WTC11 (cell line): Measurements from ENCODE around the gene ZBTB44. TPM values are rescaled to one million over a fixed set of nuclear protein-coding genes. Genes with fewer than 3 reads are reported as not detected.
A peak's percentile ranks its signal among the peaks of the same experiment; 100 is the strongest.

Experiments
- ATAC-seq: fragments of 200-7000 bp; cut with Tn5 transposase; 2 replicates; pipeline ENCODE4 v1.10.0; 2021; ENCODE audit warnings: mild to moderate bottlenecking, moderate library complexity
- CTCF ChIA-PET: fragments of 300-600 bp; sonication (Branson Sonifier 250); formaldehyde crosslinking; loops from one replicate; lab custom pipeline; 2021; ENCODE audit warnings: antibody characterized with exemption; lab: Charles Lee
- POLR2A ChIA-PET: fragments of 350-600 bp; sonication (Branson Sonifier 250); formaldehyde crosslinking; loops from one replicate; lab custom pipeline; 2021; ENCODE audit warnings: antibody characterized with exemption; lab: Charles Lee
- DNase-seq: peaks from one replicate; pipeline ENCODE4 v3.0.0; 2021; ENCODE audit warnings: low spot score
- H3K27ac Mint-ChIP-seq: 2 replicates; pipeline ENCODE4 v1.8.0; 2021; ENCODE audit warnings: mixed read lengths
- H3K27me3 Mint-ChIP-seq: 2 replicates; pipeline ENCODE4 v1.8.0; 2021; ENCODE audit warnings: low read depth, mild to moderate bottlenecking, moderate library complexity, mixed read lengths
- H3K36me3 Mint-ChIP-seq: 2 replicates; pipeline ENCODE4 v1.8.0; 2021; ENCODE audit warnings: mixed read lengths
- H3K4me1 Mint-ChIP-seq: 2 replicates; pipeline ENCODE4 v1.8.0; 2022; ENCODE audit warnings: mixed read lengths
- H3K4me3 Mint-ChIP-seq: 2 replicates; pipeline ENCODE4 v1.8.0; 2021; ENCODE audit warnings: mild to moderate bottlenecking, moderate library complexity, mixed read lengths
- H3K9me3 Mint-ChIP-seq: 2 replicates; pipeline ENCODE4 v1.8.0; 2021; ENCODE audit warnings: mixed read lengths
- ATF2 ChIP-seq: sonication (generic); formaldehyde crosslinking; IDR thresholded peaks from 2 replicates; pipeline ENCODE4 v1.8.1; 2022; ENCODE audit warnings: low read depth, missing genetic modification reagents, borderline replicate concordance
- ATF3 ChIP-seq: sonication (generic); formaldehyde crosslinking; conservative IDR thresholded peaks from 2 replicates; pipeline ENCODE4 v1.8.1; 2022; ENCODE audit warnings: mild to moderate bottlenecking, missing genetic modification reagents
- ERG ChIP-seq: fragments of 250-450 bp; sonication (Bioruptor Pico); IDR thresholded peaks from 2 replicates; pipeline ENCODE4 v1.8.0; 2021; ENCODE audit warnings: mild to moderate bottlenecking
- GRHL2 ChIP-seq: fragments of 250-450 bp; sonication (Bioruptor Pico); IDR thresholded peaks from 2 replicates; pipeline ENCODE4 v1.8.0; 2022; ENCODE audit warnings: mild to moderate bottlenecking, moderate library complexity; ENCODE audit not compliant: insufficient replicate concordance, severe bottlenecking
- HMGA2 ChIP-seq: fragments of 250-450 bp; sonication (Bioruptor Pico); IDR thresholded peaks from 2 replicates; pipeline ENCODE4 v1.4.0; 2021; ENCODE audit warnings: mild to moderate bottlenecking, moderate library complexity
- JAZF1 ChIP-seq: fragments of 250-450 bp; sonication (Bioruptor Pico); IDR thresholded peaks from 2 replicates; pipeline ENCODE4 v1.9.0; 2021; ENCODE audit warnings: moderate library complexity, mild to moderate bottlenecking, inconsistent platforms
- NFATC4 ChIP-seq: fragments of 250-450 bp; sonication (Bioruptor Pico); IDR thresholded peaks from 2 replicates; pipeline ENCODE4 v1.9.0; 2021; ENCODE audit warnings: mild to moderate bottlenecking
- PRDM15 ChIP-seq: sonication (generic); formaldehyde crosslinking; IDR thresholded peaks from 2 replicates; pipeline ENCODE4 v1.8.0; 2022; ENCODE audit warnings: missing genetic modification reagents
- RELA ChIP-seq: sonication (generic); formaldehyde crosslinking; IDR thresholded peaks from 2 replicates; pipeline ENCODE4 v1.8.1; 2022; ENCODE audit warnings: missing genetic modification reagents, mild to moderate bottlenecking, borderline replicate concordance
- SMAD4 ChIP-seq: sonication (generic); formaldehyde crosslinking; IDR thresholded peaks from 2 replicates; pipeline ENCODE4 v1.8.0; 2022; ENCODE audit warnings: mild to moderate bottlenecking, missing genetic modification reagents
- TCF7 ChIP-seq: sonication (generic); formaldehyde crosslinking; IDR thresholded peaks from 2 replicates; pipeline ENCODE4 v1.8.0; 2022; ENCODE audit warnings: mild to moderate bottlenecking, low read depth, missing genetic modification reagents, moderate library complexity
- USF1 ChIP-seq: sonication (generic); formaldehyde crosslinking; IDR thresholded peaks from 2 replicates; pipeline ENCODE4 v1.8.0; 2022; ENCODE audit warnings: mild to moderate bottlenecking, missing genetic modification reagents
- USF2 ChIP-seq: sonication (generic); formaldehyde crosslinking; IDR thresholded peaks from 2 replicates; pipeline ENCODE4 v1.8.1; 2023; ENCODE audit warnings: mild to moderate bottlenecking, missing genetic modification reagents, moderate library complexity
- ZBTB21 ChIP-seq: sonication (generic); formaldehyde crosslinking; IDR thresholded peaks from 2 replicates; pipeline ENCODE4 v1.8.1; 2023; ENCODE audit warnings: mild to moderate bottlenecking, missing genetic modification reagents, borderline replicate concordance
- ZNF532 ChIP-seq: fragments of 250-450 bp; sonication (Bioruptor Pico); IDR thresholded peaks from 2 replicates; pipeline ENCODE4 v1.9.0; 2021; ENCODE audit warnings: mild to moderate bottlenecking, borderline replicate concordance
- total RNA-seq: library from RNA; stranded (reverse); gene quantifications from 3 replicates; pipeline ENCODE4 v1.2.3, GENCODE V29; 2021
- TF ChIP-seq, protein P1 (sequence below): sonication (generic); formaldehyde crosslinking; IDR thresholded peaks from 2 replicates; pipeline ENCODE4 v1.8.1; 2022; ENCODE audit warnings: mild to moderate bottlenecking, missing genetic modification reagents, moderate library complexity, borderline replicate concordance
- TF ChIP-seq, protein P2 (sequence below): sonication (generic); formaldehyde crosslinking; IDR thresholded peaks from 2 replicates; pipeline ENCODE4 v1.8.1; 2023; ENCODE audit warnings: mild to moderate bottlenecking, missing genetic modification reagents

Gene ZBTB44
- total RNA-seq, 1 experiment from 2014 or later = 107 TPM

DNA sequence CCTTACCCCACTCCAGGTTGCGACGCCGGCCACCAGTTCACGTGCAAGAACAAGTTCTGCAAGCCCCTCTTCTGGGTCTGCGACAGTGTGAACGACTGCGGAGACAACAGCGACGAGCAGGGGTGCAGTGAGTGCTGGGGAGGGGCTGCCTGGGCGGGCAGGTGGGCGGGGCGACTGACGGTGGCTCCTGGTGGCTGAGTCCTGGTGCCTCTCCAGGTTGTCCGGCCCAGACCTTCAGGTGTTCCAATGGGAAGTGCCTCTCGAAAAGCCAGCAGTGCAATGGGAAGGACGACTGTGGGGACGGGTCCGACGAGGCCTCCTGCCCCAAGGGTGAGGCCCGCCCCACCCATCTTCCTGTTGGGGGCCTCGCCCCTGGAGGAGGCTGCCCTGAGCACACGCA is 116.4 kb downstream of the ZBTB44 start:
- ChIA-PET POLR2A (interaction anchor here (0.6 kb wide), 1 partner anchor 1512 kb away, joined by 4 read pairs; no protein-coding TSS in a partner anchor), CTCF (no interaction called here)
- no peaks in the 10 kb centered on the region for H3K27me3 Mint-ChIP-seq
- DNase-seq (no peak), ATAC-seq (peak; percentile 28; the same call in 1 of the 2 replicates)
- no peaks in the 10 kb centered on the region for H3K4me1 Mint-ChIP-seq
- H3K36me3 Mint-ChIP-seq = peaks cover 15% of the 10 kb centered on the region
- H3K4me3 Mint-ChIP-seq = no peak overlapping the region
- H3K27ac Mint-ChIP-seq = no peak overlapping the region
- TF ChIP-seq GRHL2 (CRISPR knock-in tag) (no peak), PRDM15 (CRISPR knock-in tag) (peak; percentile 64; the same call in 1 of the 2 replicates)
- peaks cover 7% of the 10 kb centered on the region for H3K9me3 Mint-ChIP-seq

DNA sequence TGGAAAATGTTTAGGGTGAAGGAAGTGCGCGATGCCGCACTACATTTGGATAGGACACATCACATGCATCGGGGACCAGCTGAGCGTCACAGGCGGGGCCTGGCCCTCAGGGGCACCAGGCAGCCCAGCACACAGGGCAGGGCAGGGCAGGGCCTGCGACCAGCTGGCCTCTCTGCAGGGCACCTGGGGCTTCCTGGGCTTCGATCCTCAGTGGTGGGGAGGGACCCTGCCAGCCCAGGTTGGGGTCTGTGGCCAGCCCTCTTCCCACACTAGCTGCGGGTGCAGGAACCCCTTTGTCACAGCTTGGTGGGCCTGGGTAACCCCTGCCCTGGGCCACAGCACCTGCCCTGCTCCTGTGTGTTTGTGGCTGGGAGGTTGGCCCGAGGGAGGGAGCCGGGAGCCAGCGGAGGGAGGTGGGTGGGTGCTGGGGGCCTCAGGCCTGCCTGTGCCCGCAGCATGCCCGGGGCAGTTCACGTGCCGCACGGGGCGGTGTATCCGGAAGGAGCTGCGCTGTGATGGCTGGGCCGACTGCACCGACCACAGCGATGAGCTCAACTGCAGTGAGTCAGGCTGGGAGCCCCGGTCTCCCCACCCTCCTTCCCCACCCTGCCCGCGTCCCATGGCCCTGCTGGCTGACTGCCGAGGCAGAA is 117.2 kb downstream of the ZBTB44 start:
- H3K4me3 Mint-ChIP-seq = no peak overlapping the region
- no peak overlapping the region for H3K27ac Mint-ChIP-seq
- ATAC-seq = no peak
- CTCF ChIA-PET = interaction anchor here (1.4 kb wide), 1 partner anchor 15 kb away, joined by 3 read pairs; no protein-coding TSS in a partner anchor
- H3K36me3 Mint-ChIP-seq = peaks cover 15% of the 10 kb centered on the region
- POLR2A ChIA-PET = interaction anchor here (0.6 kb wide), 1 partner anchor 1512 kb away, joined by 4 read pairs; no protein-coding TSS in a partner anchor
- H3K4me1 Mint-ChIP-seq = no peaks in the 10 kb centered on the region
- H3K9me3 Mint-ChIP-seq = peaks cover 7% of the 10 kb centered on the region
- no peak for DNase-seq
- H3K27me3 Mint-ChIP-seq = no peaks in the 10 kb centered on the region
- TF ChIP-seq USF2 = no peak
- TF ChIP-seq, protein P1, sequence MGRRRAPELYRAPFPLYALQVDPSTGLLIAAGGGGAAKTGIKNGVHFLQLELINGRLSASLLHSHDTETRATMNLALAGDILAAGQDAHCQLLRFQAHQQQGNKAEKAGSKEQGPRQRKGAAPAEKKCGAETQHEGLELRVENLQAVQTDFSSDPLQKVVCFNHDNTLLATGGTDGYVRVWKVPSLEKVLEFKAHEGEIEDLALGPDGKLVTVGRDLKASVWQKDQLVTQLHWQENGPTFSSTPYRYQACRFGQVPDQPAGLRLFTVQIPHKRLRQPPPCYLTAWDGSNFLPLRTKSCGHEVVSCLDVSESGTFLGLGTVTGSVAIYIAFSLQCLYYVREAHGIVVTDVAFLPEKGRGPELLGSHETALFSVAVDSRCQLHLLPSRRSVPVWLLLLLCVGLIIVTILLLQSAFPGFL (CRISPR knock-in tag) = no peak
- no peak for TF ChIP-seq ATF3 (CRISPR knock-in tag)
- no peak for TF ChIP-seq SMAD4 (CRISPR knock-in tag)
- TF ChIP-seq ATF2 = no peak
- no peak for TF ChIP-seq ERG (CRISPR knock-in tag)
- TF ChIP-seq HMGA2 (CRISPR knock-in tag) = no peak
- no peak for TF ChIP-seq JAZF1
- TF ChIP-seq USF1 = no peak
- TF ChIP-seq, protein P2, sequence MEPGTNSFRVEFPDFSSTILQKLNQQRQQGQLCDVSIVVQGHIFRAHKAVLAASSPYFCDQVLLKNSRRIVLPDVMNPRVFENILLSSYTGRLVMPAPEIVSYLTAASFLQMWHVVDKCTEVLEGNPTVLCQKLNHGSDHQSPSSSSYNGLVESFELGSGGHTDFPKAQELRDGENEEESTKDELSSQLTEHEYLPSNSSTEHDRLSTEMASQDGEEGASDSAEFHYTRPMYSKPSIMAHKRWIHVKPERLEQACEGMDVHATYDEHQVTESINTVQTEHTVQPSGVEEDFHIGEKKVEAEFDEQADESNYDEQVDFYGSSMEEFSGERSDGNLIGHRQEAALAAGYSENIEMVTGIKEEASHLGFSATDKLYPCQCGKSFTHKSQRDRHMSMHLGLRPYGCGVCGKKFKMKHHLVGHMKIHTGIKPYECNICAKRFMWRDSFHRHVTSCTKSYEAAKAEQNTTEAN (CRISPR knock-in tag) = no peak
- TF ChIP-seq ZNF532 = no peak
- TF ChIP-seq ZBTB21 (CRISPR knock-in tag) = no peak
- no peak for TF ChIP-seq RELA (CRISPR knock-in tag)
- no peak for TF ChIP-seq TCF7 (CRISPR knock-in tag)
- no peak for TF ChIP-seq NFATC4 (CRISPR knock-in tag)
